Dendritic cell treated with granulocyte-macrophage colony-stimulating factor and Interleukin-4, amounts not matched to agents 40 ng/mL and 50 ng/mL, for 4 days (primary cell): ENCODE data around the gene CTPS2.
"Not testable (repeated sequence)": the region's sequence is repeated elsewhere in the genome, so short reads cannot be mapped to it uniquely, and the experiment has no call there.

Experiments
- H3K27ac Mint-ChIP-seq: one replicate; pipeline ENCODE4 v1.8.0; 2022; ENCODE audit warnings: mild to moderate bottlenecking, mixed read lengths
- H3K27me3 Mint-ChIP-seq: one replicate; pipeline ENCODE4 v1.8.0; 2022; ENCODE audit warnings: mild to moderate bottlenecking, mixed read lengths
- H3K36me3 Mint-ChIP-seq: one replicate; pipeline ENCODE4 v1.8.0; 2022; ENCODE audit warnings: low read depth, mixed read lengths
- H3K4me1 Mint-ChIP-seq: one replicate; pipeline ENCODE4 v1.8.0; 2022; ENCODE audit warnings: low read depth, mixed read lengths
- H3K4me3 Mint-ChIP-seq: one replicate; pipeline ENCODE4 v1.8.0; 2022; ENCODE audit warnings: mild to moderate bottlenecking, moderate library complexity, mixed read lengths
- H3K9me3 Mint-ChIP-seq: one replicate; pipeline ENCODE4 v1.8.0; 2022; ENCODE audit warnings: mixed read lengths
- intact Hi-C: fragments of 100-400 bp; cut with micrococcal nuclease; formaldehyde crosslinking; loops from one replicate; pipeline ENCODE4 v1.15.0; 2022

CTPS2 gene

DNA sequence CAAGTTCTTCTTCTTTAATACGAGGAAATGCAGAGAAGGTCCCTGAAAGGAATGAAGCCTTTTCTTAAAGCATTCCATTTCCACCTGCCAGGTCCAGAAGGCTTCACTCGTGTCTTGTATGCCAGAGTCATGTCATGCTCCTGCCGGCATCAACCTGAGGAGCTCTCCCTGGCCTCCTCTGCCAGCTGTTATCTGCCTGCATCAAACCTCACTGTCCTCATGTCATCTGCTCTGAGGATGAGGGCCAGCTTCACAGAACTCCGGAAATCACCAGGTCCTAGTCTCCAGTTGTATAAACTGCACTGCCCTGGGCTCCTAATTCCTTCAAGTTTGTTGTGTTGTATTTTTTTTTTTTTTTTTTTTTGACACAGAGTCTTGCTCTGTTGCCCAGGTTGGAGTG is 82.6 kb downstream of the CTPS2 start:
- Mint-ChIP-seq H3K4me3 (no peak overlapping the region), H3K9me3 (no peaks in the 10 kb centered on the region), H3K4me1 (no peaks in the 10 kb centered on the region), H3K27me3 (no peaks in the 10 kb centered on the region), H3K36me3 (peaks cover 24% of the 10 kb centered on the region), H3K27ac (no peak overlapping the region)
- intact Hi-C loops = no loop called here

DNA sequence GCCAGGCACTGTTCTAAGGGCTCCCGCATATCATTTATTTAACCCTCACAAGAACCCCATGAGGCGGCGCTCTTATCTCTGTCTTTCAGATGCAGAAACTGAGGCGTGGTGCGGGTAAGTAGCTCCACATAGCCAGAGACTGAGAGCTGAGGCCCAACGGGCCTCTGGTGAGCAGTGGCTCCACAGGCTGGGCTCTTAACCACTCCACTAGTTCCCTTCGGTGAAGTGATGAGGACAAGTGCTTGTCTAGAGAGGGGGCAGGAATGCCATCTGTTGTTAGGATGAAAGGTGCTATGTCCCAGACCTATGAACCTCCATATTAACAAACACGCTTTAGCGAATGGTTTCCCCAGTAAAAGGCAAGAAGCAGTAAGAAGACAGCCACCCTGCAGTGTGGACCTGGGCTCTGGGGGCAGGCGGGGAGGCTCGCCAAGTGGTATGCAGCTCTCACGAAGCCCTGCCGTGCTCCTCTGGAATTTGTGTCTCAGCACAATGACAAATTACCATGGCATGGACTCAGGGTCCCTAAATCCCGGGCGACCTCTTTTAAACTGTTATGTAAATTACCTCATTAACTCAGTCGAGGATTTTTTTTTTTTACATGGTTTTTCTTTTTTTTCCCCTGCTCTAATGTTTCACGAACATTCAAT is 83.4 kb downstream of the CTPS2 start:
- Mint-ChIP-seq H3K4me1 (no peaks in the 10 kb centered on the region), H3K9me3 (no peaks in the 10 kb centered on the region), H3K36me3 (peaks cover 24% of the 10 kb centered on the region), H3K4me3 (no peak overlapping the region), H3K27ac (no peak overlapping the region), H3K27me3 (no peaks in the 10 kb centered on the region)
- intact Hi-C loops = no loop called here

GRCh38 chrX:16628511-16628910 is 84.0 kb downstream of the CTPS2 start:
- intact Hi-C loops, H3K27ac Mint-ChIP-seq, H3K9me3 Mint-ChIP-seq, H3K27me3 Mint-ChIP-seq, H3K4me3 Mint-ChIP-seq, H3K4me1 Mint-ChIP-seq: not testable (repeated sequence)
- peaks cover 24% of the 10 kb centered on the region for H3K36me3 Mint-ChIP-seq

DNA sequence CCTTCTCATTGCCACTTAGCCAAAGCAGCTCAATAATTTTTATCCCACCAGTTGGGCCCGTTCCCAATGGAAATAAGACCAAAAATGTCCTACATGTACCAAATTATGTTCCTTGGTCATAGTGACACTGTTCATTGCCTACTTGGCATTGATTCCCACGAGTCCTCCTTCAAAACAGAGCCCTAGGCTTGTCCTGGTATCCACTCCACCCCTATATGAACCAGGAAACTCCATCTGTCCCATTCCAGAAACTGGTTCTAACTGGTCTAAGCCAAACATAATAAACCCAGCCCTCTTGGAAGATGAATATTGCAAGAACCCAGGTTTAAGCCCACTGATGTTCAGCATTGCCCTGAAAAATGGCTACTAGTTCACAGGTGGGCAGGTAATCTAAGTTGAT is 93.4 kb downstream of the CTPS2 start:
- H3K27me3 Mint-ChIP-seq = no peaks in the 10 kb centered on the region
- H3K36me3 Mint-ChIP-seq = peaks cover 27% of the 10 kb centered on the region
- H3K27ac Mint-ChIP-seq = no peak overlapping the region
- no peak overlapping the region for H3K4me3 Mint-ChIP-seq
- intact Hi-C loops = no loop called here
- H3K9me3 Mint-ChIP-seq = no peaks in the 10 kb centered on the region
- H3K4me1 Mint-ChIP-seq = no peaks in the 10 kb centered on the region

DNA sequence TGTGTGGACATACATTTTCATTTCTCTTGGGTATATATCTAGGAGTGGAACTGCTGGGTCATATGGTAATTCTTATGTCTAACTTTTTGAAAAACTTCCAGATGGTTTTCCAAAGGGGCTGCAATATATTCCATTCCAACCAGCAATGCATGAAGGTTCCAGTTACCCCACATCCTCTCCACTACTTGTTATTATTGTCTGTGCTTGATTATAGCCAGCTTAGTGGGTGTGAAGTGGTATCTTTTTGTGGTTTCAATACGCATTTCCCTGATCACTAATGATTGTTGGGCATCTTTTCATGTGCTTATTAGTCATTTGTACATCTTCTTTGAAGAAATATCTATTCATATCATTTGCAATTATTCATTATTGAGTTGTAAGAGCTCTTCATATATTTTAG is 94.0 kb downstream of the CTPS2 start:
- Mint-ChIP-seq H3K36me3 (peaks cover 33% of the 10 kb centered on the region), H3K27ac (no peak overlapping the region), H3K9me3 (no peaks in the 10 kb centered on the region), H3K4me1 (no peaks in the 10 kb centered on the region), H3K27me3 (no peaks in the 10 kb centered on the region), H3K4me3 (no peak overlapping the region)
- intact Hi-C loops = no loop called here

DNA sequence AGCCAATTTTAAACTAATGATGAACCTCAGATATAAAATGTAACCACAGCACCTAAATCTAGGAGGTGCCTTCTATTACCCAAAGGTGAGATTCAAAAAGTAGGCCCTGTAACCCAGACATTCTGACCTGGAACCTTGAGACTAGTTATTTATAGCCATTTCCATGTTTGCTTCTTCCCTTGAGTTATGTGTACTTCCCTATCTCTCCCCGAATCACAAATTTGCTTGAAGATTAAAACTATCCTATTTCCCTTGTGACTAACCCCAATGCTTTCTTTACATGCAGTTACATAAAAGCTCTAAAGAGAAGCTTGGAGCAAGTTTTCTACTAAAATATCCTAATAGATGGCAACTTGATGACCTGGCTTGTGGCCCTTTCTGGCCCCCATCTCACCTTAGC is 95.1 kb downstream of the CTPS2 start:
- Mint-ChIP-seq H3K4me1 (no peaks in the 10 kb centered on the region), H3K9me3 (no peaks in the 10 kb centered on the region), H3K27ac (no peak overlapping the region), H3K4me3 (no peak overlapping the region), H3K27me3 (no peaks in the 10 kb centered on the region), H3K36me3 (peaks cover 41% of the 10 kb centered on the region)
- intact Hi-C loops = no loop called here

GRCh38 chrX:16612257-16612897 is 100.1 kb downstream of the CTPS2 start:
- Mint-ChIP-seq H3K36me3 (peaks cover 32% of the 10 kb centered on the region), H3K4me1 (no peaks in the 10 kb centered on the region), H3K9me3 (no peaks in the 10 kb centered on the region), H3K27me3 (no peaks in the 10 kb centered on the region), H3K27ac (no peak overlapping the region), H3K4me3 (no peak overlapping the region)
- intact Hi-C loops = no loop called here

DNA sequence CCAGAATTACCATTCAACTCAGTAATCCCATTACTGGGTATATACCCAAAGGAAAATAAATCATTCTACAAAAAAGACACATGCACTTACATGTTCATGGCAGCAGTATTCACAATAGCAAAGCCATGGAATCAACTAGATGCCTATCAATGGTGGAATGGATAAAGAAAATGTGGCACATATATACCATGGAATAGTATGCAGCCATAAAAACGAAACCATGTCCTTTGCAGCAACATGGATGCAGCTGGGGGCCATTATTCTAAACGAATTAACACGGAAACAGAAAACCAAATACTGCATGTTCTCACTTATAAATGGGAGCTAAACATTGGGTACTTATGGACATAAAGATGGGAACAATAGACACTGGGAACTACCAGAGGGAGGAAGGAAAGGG is 101.8 kb downstream of the CTPS2 start:
- H3K27me3 Mint-ChIP-seq, H3K27ac Mint-ChIP-seq, H3K4me3 Mint-ChIP-seq, intact Hi-C loops, H3K4me1 Mint-ChIP-seq, H3K9me3 Mint-ChIP-seq: not testable (repeated sequence)
- peaks cover 29% of the 10 kb centered on the region for H3K36me3 Mint-ChIP-seq

DNA sequence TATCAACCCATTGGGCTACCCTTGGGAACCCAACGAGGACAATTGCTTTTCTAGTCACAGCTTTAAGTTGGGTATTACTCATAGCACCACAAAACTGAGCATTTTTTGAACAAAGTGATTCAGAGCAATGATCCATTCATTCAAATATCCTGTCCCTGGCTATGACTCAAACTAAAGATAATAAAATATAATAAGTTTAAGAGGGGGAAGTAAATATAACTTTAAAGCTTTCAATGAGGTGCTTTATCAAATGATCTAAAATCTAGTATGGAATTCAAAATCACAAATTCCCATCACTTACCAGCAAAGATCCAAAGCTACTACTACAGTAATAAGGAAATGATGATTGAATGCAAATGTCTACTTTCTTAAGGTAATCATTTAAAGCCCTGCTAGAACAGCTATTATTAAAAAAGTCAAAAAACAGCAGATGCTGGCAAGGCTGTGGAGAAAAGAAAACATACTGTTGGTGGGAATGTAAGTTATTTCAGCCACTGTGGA is 102.3 kb downstream of the CTPS2 start:
- H3K27me3 Mint-ChIP-seq = no peaks in the 10 kb centered on the region
- no peak overlapping the region for H3K27ac Mint-ChIP-seq
- H3K4me3 Mint-ChIP-seq = no peak overlapping the region
- peaks cover 29% of the 10 kb centered on the region for H3K36me3 Mint-ChIP-seq
- H3K9me3 Mint-ChIP-seq = no peaks in the 10 kb centered on the region
- H3K4me1 Mint-ChIP-seq = no peaks in the 10 kb centered on the region
- intact Hi-C loops = no loop called here

DNA sequence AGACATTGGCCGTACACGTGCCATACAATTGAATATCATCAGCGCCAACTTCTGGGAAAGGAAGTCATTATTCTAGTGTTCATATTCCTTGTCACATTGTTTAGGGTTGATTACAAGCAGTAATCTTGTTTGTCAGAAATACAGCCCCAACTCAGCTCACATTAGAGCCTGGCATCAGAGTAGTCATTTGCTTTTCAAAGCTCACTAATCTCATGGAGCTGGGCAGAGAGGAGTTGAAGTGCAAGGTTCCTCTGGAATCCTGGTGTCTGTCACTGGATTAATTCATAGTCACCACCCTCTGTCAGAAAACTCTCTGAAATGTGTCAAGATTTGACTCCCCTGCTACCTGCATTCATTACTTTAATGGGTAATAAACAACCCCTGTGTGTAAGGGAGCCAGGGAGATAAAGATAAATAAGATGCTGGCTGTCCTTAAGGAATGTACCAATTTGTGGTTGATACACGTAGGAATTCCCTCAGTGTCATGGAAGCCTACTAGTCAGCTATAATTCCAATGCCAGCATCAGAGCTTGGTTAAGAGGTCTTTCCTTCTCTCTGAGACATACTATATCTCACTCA is 106.2 kb downstream of the CTPS2 start:
- Mint-ChIP-seq H3K36me3 (peaks cover 13% of the 10 kb centered on the region), H3K27me3 (no peaks in the 10 kb centered on the region), H3K9me3 (no peaks in the 10 kb centered on the region), H3K4me1 (no peaks in the 10 kb centered on the region), H3K4me3 (no peak overlapping the region), H3K27ac (no peak overlapping the region)
- intact Hi-C loops = no loop called here

- intact Hi-C loops = no loop called here
- H3K27ac Mint-ChIP-seq = no peak overlapping the region
Measured at GRCh38 chrX:16604337-16604736, 108.1 kb downstream of the CTPS2 start.

DNA sequence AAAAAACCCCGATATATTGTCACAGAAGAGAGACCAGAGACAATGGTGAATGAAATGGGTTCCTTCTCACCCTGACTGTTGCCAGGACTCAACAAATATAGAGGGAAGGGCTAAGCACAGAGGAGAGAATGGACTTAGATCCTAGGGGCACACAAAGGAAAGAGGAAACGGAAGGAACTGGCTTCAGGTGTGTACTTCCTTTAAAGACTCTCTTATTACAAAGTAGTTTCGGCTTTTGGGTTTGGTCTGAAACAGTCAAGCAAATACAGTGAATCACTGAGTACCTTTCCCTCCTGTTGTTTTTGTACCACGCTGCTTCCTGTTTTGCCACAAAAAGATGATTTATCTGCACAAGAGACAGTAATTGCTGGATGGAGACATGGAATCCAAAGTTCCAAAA is 108.6 kb downstream of the CTPS2 start:
- H3K27ac Mint-ChIP-seq = no peak overlapping the region
- peaks cover 17% of the 10 kb centered on the region for H3K36me3 Mint-ChIP-seq
- no peak overlapping the region for H3K4me3 Mint-ChIP-seq
- intact Hi-C loops = no loop called here
- H3K27me3 Mint-ChIP-seq = no peaks in the 10 kb centered on the region
- no peaks in the 10 kb centered on the region for H3K9me3 Mint-ChIP-seq
- no peaks in the 10 kb centered on the region for H3K4me1 Mint-ChIP-seq

More at GRCh38 chrX:16604337-16604736, 108.1 kb downstream of the CTPS2 start:
- H3K4me3 Mint-ChIP-seq = no peak overlapping the region
- no peaks in the 10 kb centered on the region for H3K4me1 Mint-ChIP-seq
- peaks cover 17% of the 10 kb centered on the region for H3K36me3 Mint-ChIP-seq
- no peaks in the 10 kb centered on the region for H3K27me3 Mint-ChIP-seq
- H3K9me3 Mint-ChIP-seq = no peaks in the 10 kb centered on the region

- H3K4me1 Mint-ChIP-seq, intact Hi-C loops, H3K4me3 Mint-ChIP-seq, H3K27me3 Mint-ChIP-seq, H3K9me3 Mint-ChIP-seq, H3K27ac Mint-ChIP-seq: not testable (repeated sequence)
- peaks cover 17% of the 10 kb centered on the region for H3K36me3 Mint-ChIP-seq
Measured at GRCh38 chrX:16603235-16603634, 109.2 kb downstream of the CTPS2 start.

DNA sequence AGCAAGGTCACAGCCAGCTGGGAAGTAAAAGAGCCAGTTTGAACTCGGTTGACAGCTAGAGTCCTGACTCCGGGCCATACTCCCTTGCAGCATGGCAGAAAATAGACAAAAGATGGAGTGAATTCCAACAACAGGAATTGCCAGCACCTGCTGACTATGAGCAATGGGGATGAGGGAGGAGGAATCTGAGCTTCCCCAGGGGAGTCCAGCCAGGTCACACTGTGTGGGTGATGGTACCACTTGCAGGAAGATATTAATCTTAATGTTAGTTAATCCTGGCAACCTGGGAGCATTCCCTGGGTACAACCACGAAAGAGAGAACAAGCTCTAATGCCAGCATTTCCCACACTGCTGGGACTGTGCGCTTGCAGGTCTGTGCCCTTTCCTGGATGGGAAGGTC is 110.6 kb downstream of the CTPS2 start:
- H3K4me1 Mint-ChIP-seq = no peaks in the 10 kb centered on the region
- H3K27me3 Mint-ChIP-seq = no peaks in the 10 kb centered on the region
- no peak overlapping the region for H3K27ac Mint-ChIP-seq
- intact Hi-C loops = no loop called here
- H3K4me3 Mint-ChIP-seq = no peak overlapping the region
- peaks cover 17% of the 10 kb centered on the region for H3K36me3 Mint-ChIP-seq
- no peaks in the 10 kb centered on the region for H3K9me3 Mint-ChIP-seq
